ENCODE data around the gene ARMC8. TPM values are rescaled to one million over a fixed set of nuclear protein-coding genes. Genes with fewer than 3 reads are reported as not detected.

Gene ARMC8
- total RNA-seq, 4 donors from 2014 or later: 65.2 to 138 (median 77.1) TPM

DNA sequence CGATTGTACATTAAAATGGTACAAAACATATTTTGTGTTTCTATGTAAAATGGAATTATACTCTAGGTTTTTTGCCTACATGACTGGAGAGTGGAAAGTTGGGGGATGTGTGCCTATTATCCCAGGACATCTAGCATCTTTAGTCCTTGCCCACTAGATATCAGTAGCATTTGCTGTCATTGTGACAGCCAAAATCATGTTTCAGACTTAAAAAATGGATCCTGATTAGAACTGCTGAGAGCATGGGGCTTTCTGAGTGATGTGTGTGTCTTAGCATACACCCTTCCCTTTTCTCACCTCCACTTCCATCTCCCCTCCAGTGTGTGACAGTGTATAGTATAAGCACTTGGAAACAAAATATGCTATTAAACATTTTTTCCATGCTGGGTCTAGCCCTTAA is 13.3 kb downstream of the ARMC8 start:
- TF ChIP-seq, protein P1, sequence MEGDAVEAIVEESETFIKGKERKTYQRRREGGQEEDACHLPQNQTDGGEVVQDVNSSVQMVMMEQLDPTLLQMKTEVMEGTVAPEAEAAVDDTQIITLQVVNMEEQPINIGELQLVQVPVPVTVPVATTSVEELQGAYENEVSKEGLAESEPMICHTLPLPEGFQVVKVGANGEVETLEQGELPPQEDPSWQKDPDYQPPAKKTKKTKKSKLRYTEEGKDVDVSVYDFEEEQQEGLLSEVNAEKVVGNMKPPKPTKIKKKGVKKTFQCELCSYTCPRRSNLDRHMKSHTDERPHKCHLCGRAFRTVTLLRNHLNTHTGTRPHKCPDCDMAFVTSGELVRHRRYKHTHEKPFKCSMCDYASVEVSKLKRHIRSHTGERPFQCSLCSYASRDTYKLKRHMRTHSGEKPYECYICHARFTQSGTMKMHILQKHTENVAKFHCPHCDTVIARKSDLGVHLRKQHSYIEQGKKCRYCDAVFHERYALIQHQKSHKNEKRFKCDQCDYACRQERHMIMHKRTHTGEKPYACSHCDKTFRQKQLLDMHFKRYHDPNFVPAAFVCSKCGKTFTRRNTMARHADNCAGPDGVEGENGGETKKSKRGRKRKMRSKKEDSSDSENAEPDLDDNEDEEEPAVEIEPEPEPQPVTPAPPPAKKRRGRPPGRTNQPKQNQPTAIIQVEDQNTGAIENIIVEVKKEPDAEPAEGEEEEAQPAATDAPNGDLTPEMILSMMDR (IDR thresholded peaks at IDR 0.05; ENCODE audit: low read depth): no peak

DNA sequence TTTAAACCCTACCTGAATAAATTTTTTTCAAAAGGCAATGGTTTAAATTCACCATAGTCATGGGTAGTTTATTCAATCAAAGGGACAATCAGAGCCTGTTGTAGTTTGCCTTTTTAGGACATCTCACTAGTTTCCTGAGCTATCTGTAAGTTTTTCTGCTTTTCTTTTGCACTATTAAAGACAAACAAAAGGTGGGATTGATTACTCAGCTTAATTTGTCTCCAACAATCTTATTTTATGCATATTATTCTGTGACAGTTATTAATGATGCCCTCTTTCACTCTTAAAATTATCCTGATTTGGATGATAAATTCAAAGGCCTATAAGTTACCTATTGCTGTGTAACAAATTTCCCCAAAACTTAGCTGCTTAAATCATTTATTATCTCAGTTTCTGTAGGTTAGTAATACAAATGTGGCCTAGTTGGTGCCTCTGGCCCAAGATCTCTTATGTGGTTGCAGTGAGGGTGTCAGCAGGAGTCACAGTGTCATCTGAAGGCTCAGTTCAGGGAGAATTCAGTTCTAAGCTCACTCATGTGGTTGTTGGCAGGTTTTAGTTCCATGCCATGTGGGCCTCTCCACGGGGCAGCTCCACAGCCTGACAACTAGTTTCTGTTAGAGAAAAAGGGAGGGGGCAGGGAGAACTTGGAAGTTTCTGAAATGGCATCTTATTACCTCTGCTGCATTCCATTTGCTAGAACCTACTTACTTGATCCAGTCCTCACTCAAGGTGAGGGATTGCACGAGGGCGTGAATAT is 16.0 kb downstream of the ARMC8 start:
- TF ChIP-seq, protein P1 (IDR thresholded peaks at IDR 0.05; ENCODE audit: low read depth): no peak

DNA sequence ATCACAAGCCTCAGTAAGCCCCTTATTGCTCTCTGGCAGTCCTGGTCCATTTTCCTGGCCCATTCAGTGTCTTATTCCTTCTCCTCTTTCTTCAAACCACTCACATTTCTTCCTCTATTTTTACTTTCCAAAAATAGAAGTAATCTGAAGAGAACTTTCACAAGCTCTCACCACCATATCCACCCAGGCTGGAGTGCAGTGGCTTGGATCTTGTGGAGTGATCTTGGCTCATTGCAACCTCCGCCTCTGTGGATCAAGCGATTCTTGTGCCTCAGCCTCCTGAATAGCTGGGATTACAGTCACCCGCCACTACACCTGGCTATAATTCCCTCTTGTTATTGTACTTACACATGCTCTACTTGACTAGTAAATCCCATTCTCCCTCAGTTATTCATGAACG is 16.8 kb downstream of the ARMC8 start:
- TF ChIP-seq, protein P1 (IDR thresholded peaks at IDR 0.05; ENCODE audit: low read depth): no peak

DNA sequence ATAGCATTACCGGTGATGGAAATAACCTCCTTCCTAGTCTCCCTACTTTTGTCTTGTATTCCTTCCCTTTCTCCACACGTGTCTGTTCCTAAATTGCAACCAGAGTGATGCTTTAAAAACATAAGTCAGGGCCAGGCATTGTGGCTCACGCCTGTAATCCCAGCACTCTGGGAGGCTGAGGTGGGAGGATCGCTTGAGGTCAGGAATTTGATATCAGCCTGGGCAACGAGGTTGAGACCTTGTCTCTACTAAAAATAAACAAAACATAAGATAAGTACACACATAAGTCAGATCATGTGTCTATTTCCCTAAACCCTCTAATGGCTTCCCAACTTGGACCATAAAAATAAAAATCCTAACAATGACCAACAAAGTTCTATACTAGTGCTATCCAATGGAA is 18.4 kb downstream of the ARMC8 start:
- TF ChIP-seq, protein P1 (IDR thresholded peaks at IDR 0.05; ENCODE audit: low read depth): no peak

DNA sequence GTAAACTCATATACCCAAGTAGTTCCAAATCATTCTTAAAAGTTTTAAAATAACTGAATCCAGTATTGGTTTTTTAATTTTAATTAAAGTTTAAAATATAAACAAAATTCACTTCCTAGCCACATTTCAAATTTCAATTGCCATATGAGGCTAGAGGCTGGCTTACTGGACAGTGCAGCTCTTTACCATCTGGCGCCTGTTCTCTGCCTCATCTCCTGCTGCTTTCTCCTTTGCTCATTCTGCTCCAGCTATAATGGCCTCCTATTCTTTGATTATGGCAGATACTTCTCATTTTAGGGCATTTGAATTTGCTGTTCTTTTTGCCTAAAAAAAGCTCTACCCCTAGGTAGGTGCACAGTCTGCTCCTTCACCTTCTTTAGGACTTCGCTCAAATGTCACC is 19.1 kb downstream of the ARMC8 start:
- TF ChIP-seq, protein P1 (IDR thresholded peaks at IDR 0.05; ENCODE audit: low read depth): no peak

DNA sequence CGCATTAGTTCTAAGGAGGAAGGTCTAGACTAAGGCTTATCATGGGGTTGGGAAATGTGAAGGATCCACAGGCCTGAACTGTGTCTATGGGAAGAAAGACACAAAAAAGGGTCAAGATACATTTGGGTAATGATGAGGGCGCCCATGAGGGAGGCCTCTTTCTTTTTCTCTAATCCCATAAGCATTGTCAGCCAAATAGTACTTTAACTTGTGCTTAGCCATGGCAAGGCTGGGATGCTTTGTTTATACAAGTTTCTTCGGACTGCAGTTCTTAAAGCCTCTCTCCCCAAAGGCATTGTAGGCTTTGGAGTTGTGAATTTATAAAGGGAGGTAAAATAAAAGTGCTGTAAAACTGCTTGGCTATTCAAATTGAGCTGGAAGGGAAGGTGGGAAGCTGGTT is 23.4 kb downstream of the ARMC8 start:
- TF ChIP-seq, protein P1 (IDR thresholded peaks at IDR 0.05; ENCODE audit: low read depth): no peak

DNA sequence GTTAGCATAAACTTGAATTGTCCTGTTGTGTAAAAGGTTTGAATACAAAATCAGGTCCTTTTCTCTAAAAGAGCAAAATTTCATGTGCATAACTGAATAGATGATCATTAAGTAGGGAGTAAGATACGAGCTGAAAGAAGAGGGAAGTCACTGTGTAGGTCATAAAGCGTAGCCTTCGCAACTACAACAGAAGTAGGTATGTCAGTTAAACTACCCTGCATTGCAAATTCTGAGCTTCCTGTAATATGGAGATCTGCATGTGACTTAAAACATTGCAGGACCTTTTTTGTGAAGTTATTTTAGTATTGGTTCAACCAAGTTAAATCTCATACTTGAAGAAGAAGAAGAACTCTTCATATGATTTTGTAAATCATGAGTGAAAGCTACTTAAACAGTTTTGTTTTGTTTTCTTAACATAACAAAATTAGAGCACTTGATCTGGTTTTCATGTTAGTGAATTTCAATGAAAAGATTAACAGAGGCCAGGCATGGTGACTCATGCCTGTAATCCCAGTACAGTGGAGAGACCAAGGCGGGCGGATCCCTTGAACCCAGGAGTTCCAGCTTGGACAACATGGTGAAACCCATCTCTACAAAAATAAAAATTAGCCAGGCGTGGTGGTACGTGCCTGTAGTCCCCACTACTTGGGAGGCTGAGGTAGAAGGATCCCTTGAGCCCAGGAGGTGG is 26.4 kb downstream of the ARMC8 start:
- TF ChIP-seq, protein P1 (IDR thresholded peaks at IDR 0.05; ENCODE audit: low read depth): no peak
